Vein endothelial cell (primary cell): ENCODE data around the gene GSTT2. TPM values are rescaled to one million over a fixed set of nuclear protein-coding genes. Genes with fewer than 3 reads are reported as not detected.

Source experiments
- total RNA-seq: library from RNA; depleted of rRNA; stranded (reverse); fragments of >200 nt; gene quantifications from 2 replicates; pipeline ENCODE4 v1.2.3, GENCODE V29; 2012

The GSTT2 gene
- total RNA-seq: 1.7 TPM in 1 of 2 replicates, not detected in the other

DNA sequence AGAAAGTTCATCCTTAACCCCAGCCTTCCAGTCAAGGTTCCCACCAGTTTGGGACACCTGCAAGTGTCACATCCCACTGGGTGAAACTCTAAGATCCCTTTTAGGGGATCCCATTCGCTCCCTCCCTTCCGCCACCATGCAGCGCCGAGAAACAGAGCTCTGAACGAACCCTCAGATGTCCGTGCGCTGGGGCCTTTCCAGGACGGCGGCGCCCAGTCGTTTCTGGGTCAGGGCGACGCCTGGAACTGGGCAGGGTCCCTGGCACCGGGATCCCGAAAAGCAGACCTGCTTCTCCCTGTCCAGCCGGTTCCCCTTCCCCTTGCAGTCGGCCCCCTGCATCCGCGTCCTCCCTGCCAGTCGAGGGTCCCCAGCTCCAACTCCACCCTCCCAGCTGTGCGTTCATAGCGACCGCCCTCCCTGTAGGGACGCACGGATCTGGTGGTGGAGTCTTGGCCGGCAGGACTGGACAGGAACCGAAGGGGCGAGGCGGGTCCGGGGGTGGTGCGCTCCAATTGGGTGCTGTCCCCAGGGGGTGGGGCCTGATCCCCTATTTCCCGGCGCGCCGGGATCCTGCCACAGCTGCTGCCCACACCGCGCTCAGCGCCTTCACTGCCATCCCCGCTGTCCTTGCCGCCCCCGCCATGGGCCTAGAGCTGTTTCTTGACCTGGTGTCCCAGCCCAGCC is at the start of gene GSTT2:
GSTT2 (plus strand) TSS at position 578 of the 684 bp plus-strand sequence.

DNA sequence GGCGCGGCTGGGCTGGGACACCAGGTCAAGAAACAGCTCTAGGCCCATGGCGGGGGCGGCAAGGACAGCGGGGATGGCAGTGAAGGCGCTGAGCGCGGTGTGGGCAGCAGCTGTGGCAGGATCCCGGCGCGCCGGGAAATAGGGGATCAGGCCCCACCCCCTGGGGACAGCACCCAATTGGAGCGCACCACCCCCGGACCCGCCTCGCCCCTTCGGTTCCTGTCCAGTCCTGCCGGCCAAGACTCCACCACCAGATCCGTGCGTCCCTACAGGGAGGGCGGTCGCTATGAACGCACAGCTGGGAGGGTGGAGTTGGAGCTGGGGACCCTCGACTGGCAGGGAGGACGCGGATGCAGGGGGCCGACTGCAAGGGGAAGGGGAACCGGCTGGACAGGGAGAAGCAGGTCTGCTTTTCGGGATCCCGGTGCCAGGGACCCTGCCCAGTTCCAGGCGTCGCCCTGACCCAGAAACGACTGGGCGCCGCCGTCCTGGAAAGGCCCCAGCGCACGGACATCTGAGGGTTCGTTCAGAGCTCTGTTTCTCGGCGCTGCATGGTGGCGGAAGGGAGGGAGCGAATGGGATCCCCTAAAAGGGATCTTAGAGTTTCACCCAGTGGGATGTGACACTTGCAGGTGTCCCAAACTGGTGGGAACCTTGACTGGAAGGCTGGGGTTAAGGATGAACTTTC is 18.7 kb upstream of the GSTT2 start, which contains the start of gene GSTT2B:
GSTT2B (minus strand) TSS at position 112 of the 688 bp plus-strand sequence; CDS start at position 48, 64 bp downstream.

DNA sequence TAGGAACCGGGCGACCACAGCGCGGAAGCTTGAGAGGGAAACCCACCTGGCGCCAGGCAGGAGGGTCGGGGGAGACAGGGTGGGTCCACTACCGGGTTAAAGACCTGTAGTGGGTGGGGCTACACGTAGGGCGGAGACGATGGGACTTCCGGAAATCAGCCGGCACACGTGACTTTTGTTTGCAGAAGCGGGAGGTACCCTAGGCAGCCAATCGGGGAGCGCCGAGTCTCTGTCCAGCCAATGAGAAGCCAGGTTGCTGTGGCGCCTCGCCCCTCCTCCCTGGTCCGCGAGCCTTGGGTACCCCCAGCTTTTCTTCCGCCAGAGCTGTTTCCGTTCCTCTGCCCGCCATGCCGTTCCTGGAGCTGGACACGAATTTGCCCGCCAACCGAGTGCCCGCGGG is 13.4 kb upstream of the GSTT2 start, which contains the start of gene DDTL:
DDTL (plus strand) TSS at position 321 of the 400 bp plus-strand sequence; CDS start at position 348, 27 bp downstream.

DNA sequence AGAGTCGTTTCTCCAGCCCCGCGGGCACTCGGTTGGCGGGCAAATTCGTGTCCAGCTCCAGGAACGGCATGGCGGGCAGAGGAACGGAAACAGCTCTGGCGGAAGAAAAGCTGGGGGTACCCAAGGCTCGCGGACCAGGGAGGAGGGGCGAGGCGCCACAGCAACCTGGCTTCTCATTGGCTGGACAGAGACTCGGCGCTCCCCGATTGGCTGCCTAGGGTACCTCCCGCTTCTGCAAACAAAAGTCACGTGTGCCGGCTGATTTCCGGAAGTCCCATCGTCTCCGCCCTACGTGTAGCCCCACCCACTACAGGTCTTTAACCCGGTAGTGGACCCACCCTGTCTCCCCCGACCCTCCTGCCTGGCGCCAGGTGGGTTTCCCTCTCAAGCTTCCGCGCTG is 5.6 kb upstream of the GSTT2 start, which contains the start of gene DDT:
DDT (minus strand) TSS at position 97 of the 400 bp plus-strand sequence; CDS start at position 70, 27 bp downstream.

DNA sequence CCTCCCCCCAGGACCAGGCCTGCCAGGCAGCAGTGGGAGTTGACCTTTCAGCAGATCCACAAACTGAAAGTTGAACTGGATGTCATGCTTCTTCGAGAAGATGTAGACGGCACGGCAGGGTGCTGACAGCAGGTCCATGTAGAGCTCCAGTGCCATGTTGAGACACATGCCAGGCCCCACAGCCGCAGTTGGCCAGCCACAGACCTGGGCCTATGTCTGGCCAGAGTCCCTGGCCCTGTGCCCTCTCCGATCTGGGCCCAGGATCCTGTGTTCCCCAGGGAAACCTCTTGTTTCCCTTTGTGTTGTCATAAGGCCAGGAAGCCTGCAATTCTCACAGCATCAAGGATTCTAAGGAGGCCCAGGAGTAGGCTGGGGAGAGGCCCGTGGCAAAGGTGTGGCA is 25.3 kb downstream of the GSTT2 start, which contains the start of gene GSTT4:
GSTT4 (minus strand) TSS at position 253 of the 400 bp plus-strand sequence; CDS start at position 156, 97 bp downstream.

Other genes with a start within 250 kb of the GSTT2 start
- gene ZNF70, start 229.0 kb upstream of the GSTT2 start, total RNA-seq: 5.7 and 7.2 TPM in 2 replicates
- gene VPREB3, start 225.7 kb upstream of the GSTT2 start, total RNA-seq: not detected in 2 replicates
- gene C22orf15, start 217.1 kb upstream of the GSTT2 start, total RNA-seq: 0.98 TPM in 1 of 2 replicates, not detected in the other
- 1.6 and 4.2 TPM in 2 replicates for gene CHCHD10, start 212.2 kb upstream of the GSTT2 start, total RNA-seq
- gene MMP11, start 207.3 kb upstream of the GSTT2 start, total RNA-seq: 8.4 and 13.7 TPM in 2 replicates
- gene SMARCB1, start 193.2 kb upstream of the GSTT2 start, total RNA-seq: 71.2 and 89.6 TPM in 2 replicates
- gene DERL3, start 141.1 kb upstream of the GSTT2 start, total RNA-seq: 0.33 TPM in 1 of 2 replicates, not detected in the other
- 7.5 and 8.2 TPM in 2 replicates for gene SLC2A11, start 122.3 kb upstream of the GSTT2 start, total RNA-seq
- gene MIF, start 85.8 kb upstream of the GSTT2 start, total RNA-seq: 196 and 293 TPM in 2 replicates
- gene GSTT2B, start 18.9 kb upstream of the GSTT2 start, total RNA-seq: 4.2 and 8.8 TPM in 2 replicates
- 1.2 and 1.3 TPM in 2 replicates for gene DDTL, start 13.2 kb upstream of the GSTT2 start, total RNA-seq
- 78.6 and 106 TPM in 2 replicates for gene DDT, start 5.7 kb upstream of the GSTT2 start, total RNA-seq
- not detected in 2 replicates for gene GSTT4, start 25.3 kb downstream of the GSTT2 start, total RNA-seq
- gene CABIN1, start 31.2 kb downstream of the GSTT2 start, total RNA-seq: 43.3 and 52.6 TPM in 2 replicates
- gene SUSD2, start 201.4 kb downstream of the GSTT2 start, total RNA-seq: 0.10 and 0.33 TPM in 2 replicates